NCI-H2107 (cell line): ENCODE data around the gene SHROOM2.

Source experiments
- DNase-seq: peaks from one replicate; lab custom pipeline; 2025; lab: John Stamatoyannopoulos, UW

SHROOM2 gene

DNA sequence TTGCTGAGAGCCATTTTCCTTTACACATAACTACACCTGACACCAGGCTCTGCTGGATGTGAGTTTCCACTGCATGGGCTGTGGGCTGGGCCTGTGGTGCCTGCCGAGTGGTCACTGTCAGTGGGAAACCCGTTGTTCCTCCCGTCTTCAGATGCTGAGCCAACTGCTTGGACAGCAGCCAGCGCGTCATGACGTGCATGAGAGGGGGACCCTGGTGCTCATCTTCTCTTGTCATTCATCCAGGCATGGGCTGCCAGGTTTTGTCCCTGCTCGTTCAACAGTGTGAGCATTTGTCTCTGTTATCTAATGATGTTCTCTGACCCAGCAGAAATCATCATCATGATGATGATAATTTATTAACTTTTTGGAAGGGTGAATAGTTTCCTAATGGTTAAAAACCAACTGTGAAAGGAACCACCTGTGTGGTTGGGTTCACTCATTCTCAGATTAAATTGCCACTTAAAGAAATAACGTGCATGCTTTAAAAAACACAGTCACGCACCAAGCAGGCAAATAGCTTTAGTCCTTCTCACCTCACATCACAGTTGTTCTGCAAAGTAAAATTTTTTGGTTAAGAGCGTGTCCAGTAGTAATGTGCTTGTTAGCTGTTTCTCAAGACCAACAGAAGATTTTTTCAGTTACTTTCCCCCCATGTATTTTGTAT, 161.0 kb downstream of the SHROOM2 start:
- no peak for DNase-seq

DNA sequence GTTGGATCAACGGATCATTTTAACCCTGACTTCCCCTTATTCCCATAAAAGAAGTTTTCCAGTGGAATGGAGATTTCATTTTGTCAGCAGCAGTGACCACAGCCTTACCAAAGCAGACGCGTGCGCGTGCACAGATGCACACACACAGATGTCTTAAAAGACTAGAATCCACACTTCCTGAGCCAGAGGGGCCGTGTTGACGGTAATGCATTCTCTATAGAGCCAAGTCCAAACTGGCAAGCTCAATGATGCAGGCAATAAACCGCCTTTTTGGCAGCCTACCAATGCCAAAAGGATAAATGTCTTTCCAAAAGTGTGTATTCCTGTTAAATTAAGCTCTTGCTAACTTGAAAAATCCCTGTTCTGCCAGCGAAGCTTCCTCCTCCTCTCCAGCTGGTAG, 162.2 kb downstream of the SHROOM2 start:
- no peak for DNase-seq

DNA sequence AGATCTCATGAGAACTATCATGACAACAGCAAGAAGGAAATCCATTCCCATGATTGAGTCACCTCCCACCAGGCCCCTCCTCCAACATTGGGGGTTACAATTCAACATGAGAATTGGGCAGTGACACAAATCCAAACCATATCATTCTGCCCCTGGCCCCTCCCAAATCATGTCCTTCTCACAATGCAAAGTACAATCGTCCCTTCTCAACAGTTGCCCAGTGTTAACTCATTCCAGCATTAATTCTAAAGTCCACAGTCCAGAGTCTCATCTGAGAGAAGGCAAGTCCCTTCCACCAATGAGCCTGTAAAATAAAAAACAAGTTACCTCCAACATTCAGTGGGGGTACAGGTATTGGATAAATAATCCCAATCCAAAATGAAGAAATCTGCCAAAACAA, 166.1 kb downstream of the SHROOM2 start:
- no peak for DNase-seq

DNA sequence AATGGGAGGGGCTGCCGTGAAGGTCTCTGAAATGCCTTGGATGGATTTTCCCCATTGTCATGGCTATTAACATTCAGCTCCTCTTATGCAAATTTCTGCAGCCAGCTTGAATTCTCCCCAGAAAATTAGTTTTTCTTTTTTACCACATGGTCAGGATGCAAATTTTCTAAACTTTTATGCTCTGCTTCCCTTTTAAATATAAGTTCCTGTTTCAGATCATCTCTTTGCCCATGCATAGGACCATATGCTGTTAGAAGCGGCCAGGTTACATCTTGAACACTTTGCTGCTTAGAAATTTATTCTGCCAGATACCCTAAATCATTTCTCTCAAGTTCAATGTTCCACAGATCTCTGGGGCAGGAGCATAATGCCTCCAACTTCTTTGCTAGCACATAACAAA, 167.2 kb downstream of the SHROOM2 start:
- no peak for DNase-seq

DNA sequence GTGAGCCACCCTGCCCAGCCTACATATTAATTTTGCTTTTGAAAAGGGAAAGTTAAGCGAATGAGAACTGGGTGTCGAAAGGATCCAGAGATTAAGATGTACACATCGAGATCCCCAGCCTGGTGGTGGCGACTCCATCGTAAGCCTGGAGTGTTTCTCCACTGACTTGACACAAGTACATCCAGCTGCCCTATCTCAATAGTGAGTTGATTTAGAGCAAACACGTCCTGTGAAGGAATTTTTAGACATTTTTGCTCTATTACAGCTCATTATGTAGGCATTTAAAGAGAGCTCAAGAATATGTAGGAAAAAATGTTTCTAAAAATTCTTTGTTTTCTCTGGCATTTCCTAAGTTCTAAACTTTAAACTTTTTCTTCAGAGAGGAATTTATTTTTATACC, 169.3 kb downstream of the SHROOM2 start:
- DNase-seq, result no peak

DNA sequence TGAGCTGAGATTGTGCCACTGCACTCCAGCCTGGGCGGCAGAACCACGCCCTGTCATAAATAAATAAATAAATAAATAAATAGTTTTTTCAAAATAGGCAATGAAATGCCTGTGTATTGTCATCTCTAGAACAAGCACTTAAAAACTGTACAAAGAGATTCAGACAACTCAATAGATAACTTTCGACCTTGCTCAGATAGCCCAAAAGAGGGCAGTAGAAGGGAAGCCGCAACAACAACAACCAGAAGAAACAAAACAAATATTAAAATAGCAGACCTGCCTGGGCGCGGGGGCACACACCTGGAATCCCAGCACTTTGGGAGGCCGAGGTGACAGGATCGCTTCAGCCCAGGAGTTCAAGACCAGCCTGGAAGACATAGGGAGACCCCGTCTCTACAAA, 171.5 kb downstream of the SHROOM2 start:
- DNase-seq, result no peak

DNA sequence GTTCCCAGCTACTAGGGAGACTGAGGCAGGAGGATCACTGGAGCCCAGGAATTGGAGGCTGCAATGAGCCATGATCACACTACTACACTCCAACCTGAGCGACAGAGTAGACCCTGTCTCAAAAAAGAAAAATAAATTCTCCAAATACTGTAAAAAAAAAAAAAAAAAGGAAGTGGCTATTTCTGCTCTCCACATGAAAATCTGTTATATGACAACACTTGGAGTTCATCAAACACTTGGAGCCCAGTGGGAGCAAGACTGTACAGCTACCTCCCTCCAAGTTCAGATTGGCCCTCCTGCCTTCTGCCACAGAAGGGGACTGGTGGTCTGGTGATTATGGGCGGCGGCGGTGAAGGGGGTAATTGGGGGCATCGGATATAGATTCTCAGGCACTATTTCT, 172.0 kb downstream of the SHROOM2 start:
- DNase-seq, result no peak

DNA sequence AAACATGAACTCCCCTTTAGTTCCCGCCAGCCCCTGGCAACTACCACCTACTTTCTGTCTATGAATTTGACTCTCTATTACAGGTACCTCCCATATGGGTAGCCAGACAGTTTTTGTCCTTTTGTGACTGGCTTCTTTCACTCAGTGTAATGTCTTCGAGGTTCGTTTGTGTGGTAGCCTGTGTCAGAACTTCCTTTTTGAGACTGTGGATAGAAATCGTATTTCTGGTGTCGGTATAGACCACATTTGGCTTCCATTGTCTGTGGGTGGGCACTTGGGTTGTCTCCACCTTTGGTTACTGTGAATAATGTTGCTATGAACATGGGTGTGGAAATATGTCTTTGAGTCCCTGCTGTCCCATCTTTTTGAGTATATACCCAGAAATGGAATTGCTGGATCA, 175.5 kb downstream of the SHROOM2 start:
- no peak for DNase-seq

DNA sequence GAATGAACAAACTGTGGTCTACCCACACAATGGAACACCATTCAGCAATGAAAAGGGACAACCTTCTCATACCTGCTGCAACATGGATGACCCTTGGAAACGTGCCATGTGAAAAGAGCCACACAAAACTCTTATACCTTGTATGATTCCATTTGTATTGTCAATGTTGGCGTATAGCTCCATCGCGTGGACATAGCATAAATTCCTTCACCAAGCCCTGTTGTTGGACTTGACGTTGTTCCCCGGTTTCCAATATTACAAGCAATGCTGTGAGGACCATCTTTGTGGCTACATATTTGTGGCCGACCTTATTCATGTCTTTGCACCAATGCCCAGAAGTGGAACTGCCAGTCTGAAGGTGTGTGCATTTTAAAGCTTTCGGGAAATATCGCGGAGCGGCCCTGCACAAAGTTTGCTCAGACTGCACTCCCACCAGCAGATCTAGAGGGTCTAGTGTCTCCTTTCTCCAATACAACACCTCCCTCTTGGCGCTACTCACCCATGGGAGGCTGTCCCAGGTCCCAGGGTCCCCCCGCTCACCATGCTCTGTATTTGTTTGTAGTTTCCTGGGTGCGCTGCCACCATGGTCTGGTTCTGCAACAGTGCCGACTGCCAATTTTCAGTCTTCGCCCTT, 180.7 kb downstream of the SHROOM2 start, which contains the start of gene CLDN34:
TSS of gene CLDN34 (plus strand) at position 584 of the 634 bp plus-strand sequence. CDS start at position 584, 0 bp downstream.
- DNase-seq, result no peak

DNA sequence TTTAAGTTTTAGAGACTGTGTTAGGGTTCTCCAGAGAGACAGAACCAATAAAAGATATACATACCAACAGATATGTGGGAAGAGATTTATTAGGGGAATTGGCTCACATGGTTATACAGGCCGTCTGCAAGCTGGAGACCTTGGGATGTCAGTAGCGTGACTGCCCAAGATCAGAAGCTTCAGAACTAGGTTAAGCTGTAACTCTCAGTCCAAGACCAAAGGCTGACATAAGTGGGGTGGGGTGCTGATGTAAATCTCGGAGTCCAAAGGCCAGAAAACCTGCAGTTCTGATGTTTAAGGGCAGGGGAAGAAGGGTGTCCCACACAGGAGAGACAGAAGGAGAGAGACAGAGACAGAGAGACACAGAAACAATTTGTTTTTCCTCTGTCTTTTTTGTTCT, 191.4 kb downstream of the SHROOM2 start:
- DNase-seq, result no peak

DNA sequence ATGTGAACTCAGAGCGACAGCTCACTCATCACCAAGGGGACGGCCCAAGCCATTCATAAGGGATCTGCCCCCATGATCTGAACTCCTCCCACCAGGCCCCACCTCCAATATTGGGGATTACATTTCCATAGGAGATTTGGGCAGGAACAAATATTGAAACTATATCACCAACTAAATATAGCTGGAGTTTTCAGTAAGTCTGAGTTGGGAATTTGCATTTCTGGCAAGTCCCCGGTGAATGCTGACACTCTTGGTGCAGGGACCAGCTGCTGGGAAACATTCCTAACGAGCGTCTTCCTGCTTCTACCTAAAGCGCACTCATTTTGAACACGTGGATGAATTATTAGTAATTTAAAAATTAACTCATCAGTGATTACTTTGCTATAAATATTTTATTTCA, 194.2 kb downstream of the SHROOM2 start:
- no peak for DNase-seq

DNA sequence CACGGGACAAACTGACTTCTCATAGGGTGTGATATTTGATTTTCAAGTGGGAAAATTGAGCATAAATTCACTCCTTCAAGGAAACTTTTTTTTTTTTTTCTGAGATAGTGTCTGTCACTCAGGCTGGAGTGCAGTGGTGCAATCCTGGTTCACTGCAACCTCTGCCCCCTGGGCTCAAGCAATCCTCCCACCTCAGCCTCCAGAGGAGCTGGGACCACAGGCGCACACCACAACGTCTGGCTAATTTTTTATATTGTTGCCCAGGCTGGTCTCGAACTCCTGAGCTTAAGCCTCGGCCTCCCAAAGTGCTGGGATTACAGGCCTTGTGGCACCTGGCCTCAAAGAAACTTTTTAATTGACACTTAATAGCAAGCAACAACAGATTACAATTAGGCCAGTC, 194.7 kb downstream of the SHROOM2 start:
- DNase-seq, result no peak

DNA sequence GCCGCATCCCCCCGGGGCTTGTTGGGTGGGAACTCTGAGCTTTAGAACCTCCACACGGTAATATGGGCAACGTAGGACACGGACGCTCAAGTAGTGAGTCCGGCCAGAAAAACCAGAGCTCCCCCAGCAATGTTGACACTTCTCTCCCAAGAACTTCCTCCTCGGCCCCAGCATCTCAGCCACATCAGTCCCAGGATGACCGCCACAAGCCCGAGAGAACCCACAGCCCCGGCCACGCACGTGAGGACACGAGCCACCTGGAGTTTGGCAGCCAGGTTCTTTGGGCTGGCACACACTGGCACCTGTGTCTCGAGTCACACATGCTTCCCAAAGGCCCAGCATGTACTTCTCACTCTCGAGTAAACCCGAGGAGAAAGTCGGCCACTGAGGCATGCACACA, 197.2 kb downstream of the SHROOM2 start:
- DNase-seq, result no peak

DNA sequence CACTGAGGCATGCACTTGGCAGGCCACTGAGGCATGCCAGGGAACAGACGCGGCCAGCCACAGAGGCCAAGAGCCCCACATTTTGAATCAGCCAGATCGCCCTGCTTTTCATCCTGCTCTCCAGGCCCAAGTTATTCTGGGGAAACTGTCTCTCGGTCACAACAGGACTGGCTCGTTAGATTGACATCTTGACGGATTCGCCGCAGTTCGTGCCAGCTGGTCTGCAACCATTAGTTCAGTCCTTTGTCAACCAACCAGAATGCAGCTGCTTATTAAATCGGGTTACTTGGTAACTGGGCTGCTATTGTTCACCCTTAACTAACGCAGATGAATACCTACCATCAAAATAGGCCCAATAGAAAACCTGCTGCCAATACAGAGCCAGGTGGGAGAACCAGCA, 197.6 kb downstream of the SHROOM2 start:
- DNase-seq, result no peak

DNA sequence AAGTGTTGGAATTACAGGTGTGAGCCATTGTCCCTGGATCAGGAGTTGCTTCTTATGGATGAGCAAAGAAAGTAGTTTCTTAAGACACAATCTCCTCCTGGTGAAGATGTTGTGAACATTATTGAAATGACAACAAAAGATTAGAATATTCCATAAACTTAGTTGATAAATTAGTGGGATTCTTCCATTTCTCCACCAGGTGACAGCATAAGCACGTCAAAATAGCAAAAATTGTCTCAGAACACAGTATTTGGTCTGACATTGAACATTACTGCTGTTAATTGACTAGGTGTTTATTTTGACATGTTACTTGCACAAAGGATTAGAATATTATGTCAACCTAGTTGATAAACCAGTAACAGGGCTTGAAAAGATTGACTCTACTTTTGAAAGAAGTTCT, 202.5 kb downstream of the SHROOM2 start:
- no peak for DNase-seq

DNA sequence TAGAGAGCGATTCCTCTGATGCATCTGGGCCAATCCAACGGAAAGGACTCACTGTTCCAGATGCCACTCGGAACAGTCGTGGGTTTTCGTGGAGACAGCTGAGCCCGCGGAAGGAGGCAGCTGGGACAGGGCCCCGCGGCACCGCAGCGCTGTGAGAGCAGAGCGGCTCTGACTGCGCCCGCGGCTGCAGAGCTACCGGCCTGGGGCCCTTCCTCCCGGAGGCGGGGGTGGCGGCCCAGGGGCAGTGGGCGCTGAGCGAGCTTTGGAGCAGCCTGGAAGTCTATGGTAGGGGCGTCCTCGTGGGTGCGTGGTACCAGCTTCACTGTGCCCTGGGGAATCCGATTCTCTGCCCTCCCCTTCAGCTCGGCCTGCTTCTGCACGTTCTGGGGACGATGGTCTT, 205.8 kb downstream of the SHROOM2 start:
- DNase-seq, result no peak

DNA sequence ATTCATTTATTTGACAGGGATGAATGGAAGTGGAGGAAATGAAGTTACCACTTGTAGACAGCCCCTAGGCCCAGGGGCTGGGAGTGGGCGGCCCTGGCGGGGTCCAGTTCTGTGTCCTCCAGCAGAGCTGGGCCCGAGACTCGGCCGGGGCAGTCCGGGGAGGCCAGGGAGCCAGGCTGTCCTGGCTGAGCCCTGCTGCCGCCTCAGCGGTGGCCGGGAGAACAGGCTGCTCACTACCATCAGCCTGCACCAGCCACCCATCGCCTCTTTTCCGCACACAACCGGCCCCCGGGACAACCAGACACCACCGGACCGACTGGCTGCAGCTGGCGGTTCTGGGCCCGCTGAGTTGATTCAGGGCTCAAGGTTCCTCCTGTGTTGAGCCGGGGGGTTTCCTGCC, 206.5 kb downstream of the SHROOM2 start:
- DNase-seq, result no peak

DNA sequence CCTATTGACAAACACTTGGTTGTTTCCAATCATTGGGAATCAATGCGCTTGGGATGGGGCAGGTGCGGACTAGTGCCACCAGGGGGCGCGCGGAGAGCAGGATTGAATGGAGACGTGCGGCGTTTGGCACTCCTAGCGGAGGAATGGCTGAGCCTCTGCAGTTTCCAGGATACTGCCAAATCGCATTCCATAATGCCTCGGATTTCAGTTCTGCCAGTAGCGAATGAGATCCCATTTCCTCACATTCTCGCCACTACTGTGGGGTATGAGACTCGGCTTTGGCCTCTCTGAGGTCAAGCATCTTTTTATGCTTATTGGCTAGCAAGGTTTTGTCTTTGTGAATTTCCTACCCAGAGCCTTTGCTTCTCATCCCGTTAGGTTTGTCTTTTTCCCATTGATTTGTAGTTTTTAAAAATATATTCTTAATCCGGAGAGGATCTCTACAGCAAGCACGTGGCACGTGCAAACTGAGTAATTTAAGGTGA, 209.7 kb downstream of the SHROOM2 start:
- DNase-seq, result peak; percentile 78

DNA sequence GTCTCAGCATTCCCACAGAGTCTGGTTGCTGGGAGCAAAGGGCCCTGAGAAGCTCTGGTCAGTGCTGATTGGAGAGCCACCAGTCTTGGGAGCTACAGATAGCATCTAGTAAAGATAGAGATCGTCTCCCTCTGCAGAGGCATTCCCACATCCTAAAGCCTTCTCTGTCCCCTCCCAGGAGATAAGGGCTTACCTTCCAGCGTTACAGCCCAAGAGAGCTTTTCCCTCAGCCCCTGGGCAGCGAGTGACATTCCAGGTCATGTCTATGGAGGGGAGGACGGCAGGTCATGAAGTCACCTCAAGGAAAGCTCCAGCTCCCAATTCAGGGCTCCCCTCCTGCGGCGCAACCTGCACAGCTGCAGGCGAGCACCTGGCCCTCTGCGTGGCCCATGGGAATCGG, 210.8 kb downstream of the SHROOM2 start:
- DNase-seq, result no peak

DNA sequence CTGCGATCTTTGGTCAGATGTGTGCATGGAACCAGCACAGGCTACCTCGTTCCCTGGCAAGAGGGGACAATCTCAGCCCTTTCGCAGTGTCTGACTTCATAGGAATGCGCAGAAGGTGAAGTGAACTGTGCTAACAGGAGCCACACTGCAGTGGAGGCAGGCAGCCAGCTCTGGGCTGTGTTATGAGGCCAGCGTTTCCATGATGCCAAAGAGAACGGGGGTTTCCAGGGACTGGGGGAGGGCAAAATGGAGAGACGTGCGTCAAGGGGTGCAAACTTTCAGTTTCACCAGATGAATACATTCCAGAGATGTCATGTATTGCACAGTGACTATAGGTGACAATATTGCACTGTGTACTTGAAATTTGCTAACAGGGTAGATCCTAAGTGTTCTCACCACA, 211.3 kb downstream of the SHROOM2 start:
- no peak for DNase-seq
